Endothelial cell of umbilical vein (primary cell): Measurements from ENCODE around the gene CTDSPL. TPM values are rescaled to one million over a fixed set of nuclear protein-coding genes. Genes with fewer than 3 reads are reported as not detected.

Experiments used
- BruUV-seq: library from RNA; stranded (reverse); fragments of 400-500 nt; replicated peaks from 2 replicates; lab custom pipeline; 2021; lab: Mats Ljungman, UMichigan
- CTCF ChIA-PET: fragments of 300-600, 350-600 bp; sonication (Branson Sonifier 250); formaldehyde crosslinking; loops from one replicate; lab custom pipeline; 2021; ENCODE audit warnings: antibody characterized with exemption, inconsistent platforms; lab: Charles Lee
- POLR2A ChIA-PET: fragments of 300-600, 350-600 bp; sonication (Branson Sonifier 250); formaldehyde crosslinking; loops from one replicate; lab custom pipeline; 2021; ENCODE audit warnings: antibody characterized with exemption, inconsistent platforms; lab: Charles Lee
- DNase-seq: peaks from one replicate; pipeline ENCODE4 v3.0.0-alpha.2; 2011; ENCODE audit warnings: low read depth, low spot score
- FAIRE-seq: peaks from 2 replicates; lab custom pipeline; 2011; peaks lifted over from hg19 to GRCh38; lab: Jason Lieb, UNC
- H2AFZ ChIP-seq: 2 replicates; pipeline ENCODE4 v1.6.0; 2012; ENCODE audit warnings: low read depth, low read length, control low read depth, inconsistent platforms
- H3K27ac ChIP-seq: 2 replicates; pipeline ENCODE4 v1.5.1; 2011; ENCODE audit warnings: low read depth, mild to moderate bottlenecking, control low read depth, low read length, moderate library complexity; ENCODE audit not compliant: insufficient read depth
- H3K27me3 ChIP-seq, 2 experiments: 2 replicates each; pipeline versions ENCODE4 v1.6.0 to v1.6.1; 2011; ENCODE audit warnings: low read length in 2 of 2, mixed read lengths in 1 of 2; ENCODE audit not compliant: control insufficient read depth in 2 of 2, insufficient read depth in 2 of 2
- H3K36me3 ChIP-seq, 2 experiments: 2 replicates in 1 of 2; 3 replicates in 1 of 2; pipeline ENCODE4 v1.5.1; 2011; ENCODE audit warnings: low read length in 2 of 2, mild to moderate bottlenecking in 1 of 2, moderate library complexity in 1 of 2; ENCODE audit not compliant: control insufficient read depth in 2 of 2, insufficient read depth in 2 of 2; ENCODE audit errors: extremely low read depth in 1 of 2
- H3K4me1 ChIP-seq: 3 replicates; pipeline ENCODE4 v1.5.1; 2011; ENCODE audit warnings: mild to moderate bottlenecking, low read length; ENCODE audit not compliant: control insufficient read depth, insufficient read depth; ENCODE audit errors: extremely low read depth
- H3K4me2 ChIP-seq: 2 replicates; pipeline ENCODE4 v1.6.1; 2011; ENCODE audit warnings: low read length, control low read depth, mixed read lengths; ENCODE audit not compliant: insufficient read depth
- H3K4me3 ChIP-seq, 3 experiments: fragments of 200-600 bp in 1 of 3; sonication (generic), shearing (Covaris generic) in 1 of 3; replicated peaks in 1 of 3; 2 replicates each; pipeline ENCODE4 v1.5.1; 2011 to 2016; ENCODE audit warnings: control low read depth in 3 of 3, low read length in 3 of 3, mild to moderate bottlenecking in 2 of 3, inconsistent platforms in 1 of 3, low read depth in 1 of 3, moderate library complexity in 1 of 3; ENCODE audit not compliant: insufficient read depth in 1 of 3
- H3K79me2 ChIP-seq: 2 replicates; pipeline ENCODE4 v1.6.0; 2012; ENCODE audit warnings: low read length, inconsistent platforms; ENCODE audit not compliant: control insufficient read depth, insufficient read depth
- H3K9ac ChIP-seq: replicated peaks from 2 replicates; pipeline ENCODE3; 2011; ENCODE audit warnings: low read length, control low read depth; ENCODE audit not compliant: insufficient read depth; ENCODE audit errors: extremely low read depth
- H3K9me1 ChIP-seq: replicated peaks from 3 replicates; pipeline ENCODE4 v1.6.0; 2011; ENCODE audit warnings: mild to moderate bottlenecking, low read length; ENCODE audit not compliant: control insufficient read depth, insufficient read depth; ENCODE audit errors: extremely low read depth
- H3K9me3 ChIP-seq: replicated peaks from 2 replicates; pipeline ENCODE4 v1.5.1; 2012; ENCODE audit warnings: low read length, inconsistent platforms; ENCODE audit not compliant: control insufficient read depth, insufficient read depth
- H4K20me1 ChIP-seq: replicated peaks from 2 replicates; pipeline ENCODE3; 2011; ENCODE audit warnings: mild to moderate bottlenecking, low read length; ENCODE audit not compliant: control insufficient read depth, insufficient read depth; ENCODE audit errors: extremely low read depth
- CTCF ChIP-seq, 2 donors: IDR thresholded peaks; 1 replicate in 1 of 2; 2 replicates in 1 of 2; pipeline ENCODE4 v1.5.1; 2011; ENCODE audit warnings: low read length in 2 of 2, mild to moderate bottlenecking in 2 of 2, moderate library complexity in 2 of 2, control low read depth in 1 of 2, inconsistent platforms in 1 of 2, low read depth in 1 of 2; ENCODE audit not compliant: insufficient read depth in 1 of 2; ENCODE audit errors: extremely low read depth in 1 of 2
- EZH2 ChIP-seq: IDR thresholded peaks from 2 replicates; pipeline ENCODE4 v1.6.1; 2012; ENCODE audit warnings: borderline replicate concordance, low read depth, mild to moderate bottlenecking, moderate library complexity, low read length, inconsistent platforms; ENCODE audit not compliant: severe bottlenecking
- GATA2 ChIP-seq: IDR thresholded peaks from 2 replicates; pipeline ENCODE4 v1.7.0; 2011; ENCODE audit warnings: low read depth, mild to moderate bottlenecking, moderate library complexity, mixed read lengths, low read length; ENCODE audit not compliant: insufficient read length, insufficient read depth
- JUN ChIP-seq: IDR thresholded peaks from 2 replicates; pipeline ENCODE4 v1.6.1; 2011; ENCODE audit warnings: borderline replicate concordance, low read depth; ENCODE audit not compliant: insufficient read length, insufficient read depth
- MAX ChIP-seq: IDR thresholded peaks from 2 replicates; pipeline ENCODE4 v1.6.1; 2011; ENCODE audit not compliant: insufficient read depth, insufficient read length
- MYC ChIP-seq: IDR thresholded peaks from one replicate; pipeline ENCODE4 v1.6.1; 2011; ENCODE audit warnings: mild to moderate bottlenecking, low read depth, low read length
- POLR2A ChIP-seq: IDR thresholded peaks from 2 replicates; pipeline ENCODE4 v1.6.1; 2012; ENCODE audit warnings: low read depth, mild to moderate bottlenecking, control low read depth, low read length
- dilution Hi-C: fragments of 300-500 bp; cut with MboI; formaldehyde crosslinking; loops from one replicate; pipeline ENCODE4 v1.15.0; 2019; ENCODE audit warnings: low sequenced_read_pairs; ENCODE audit not compliant: extremely low pct_ligation_motif_present
- intact Hi-C: fragments of 100-400 bp; cut with micrococcal nuclease; formaldehyde crosslinking; loops from one replicate; pipeline ENCODE4 v1.10.0; 2022
- polyA plus RNA-seq, 4 experiments: library from polyadenylated mRNA; depleted of rRNA in 3 of 4; stranded (reverse) in 3 of 4; unstranded in 1 of 4; fragments of >200 nt; gene quantifications; 2 replicates each; pipeline versions ENCODE4 v1.2.1 to v1.2.3, GENCODE V29; 2011 to 2012; ENCODE audit warnings: missing spikeins in 1 of 4
- total RNA-seq: library from RNA; stranded (reverse); gene quantifications from 2 replicates; pipeline ENCODE4 v1.2.3, GENCODE V29; 2021

CTDSPL gene
- total and polyA plus RNA-seq, 2 donors (not counting 3 experiments of a cell fraction or from before 2014, with no cell fraction given): 30.1 to 43.2 TPM

DNA sequence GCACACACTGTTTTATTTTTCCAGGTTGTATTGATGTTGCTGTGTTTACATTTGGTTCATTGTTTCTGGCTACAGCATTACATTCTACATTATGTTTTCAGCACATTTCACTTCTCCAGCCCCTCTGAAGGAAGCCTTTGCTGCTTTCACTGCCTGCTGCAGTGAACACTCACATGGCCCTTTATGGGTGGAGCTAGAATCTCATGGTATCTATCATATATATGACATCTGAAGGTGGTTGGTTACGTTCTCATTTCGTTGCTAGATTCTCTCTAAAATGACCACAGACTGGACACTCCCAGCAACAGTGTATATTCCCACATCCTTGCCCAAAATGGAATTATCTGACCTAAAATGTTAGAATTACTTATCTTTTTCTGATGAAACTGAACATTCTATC, 35.2 kb upstream of the CTDSPL start:
- Histone ChIP-seq H3K4me1 (no peaks in the 10 kb centered on the region), H4K20me1 (no peaks in the 10 kb centered on the region), H3K79me2 (no peaks in the 10 kb centered on the region), H3K9me3 (no peaks in the 10 kb centered on the region), H2AFZ (no peak overlapping the region), H3K4me3 (no peak overlapping the region), H3K9ac (no peak overlapping the region), H3K27me3 (no peaks in the 10 kb centered on the region), H3K9me1 (no peaks in the 10 kb centered on the region), H3K36me3 (no peaks in the 10 kb centered on the region), H3K27ac (no peak overlapping the region), H3K4me2 (no peak overlapping the region)
- TF ChIP-seq MYC (no peak), EZH2 (no peak), MAX (no peak), POLR2A (no peak)
- BruUV-seq: no TSS peak
- DNase-seq (no peak), FAIRE-seq (no peak)
- CTCF ChIA-PET: interaction anchor here (1.0 kb wide), 1 partner anchor 9 kb away, joined by 3 read pairs; no protein-coding TSS in a partner anchor
- dilution Hi-C loops: no loop called here
- intact Hi-C loops: no loop called here
- POLR2A ChIA-PET: no interaction called here

- H4K20me1 ChIP-seq: no peaks in the 10 kb centered on the region
- H3K79me2 ChIP-seq: no peaks in the 10 kb centered on the region
- intact Hi-C loops (no loop called here), dilution Hi-C loops (no loop called here)
- no peak overlapping the region for H3K4me2 ChIP-seq
- CTCF ChIA-PET: interaction anchor here (1.0 kb wide), 1 partner anchor 9 kb away, joined by 3 read pairs; no protein-coding TSS in a partner anchor
- H2AFZ ChIP-seq: no peak overlapping the region
- H3K9me3 ChIP-seq: no peaks in the 10 kb centered on the region
- no peak overlapping the region for H3K27ac ChIP-seq
- TF ChIP-seq JUN (no peak), GATA2 (no peak), CTCF (IDR thresholded peaks at IDR 0.05; ENCODE audit: extremely low read depth in 1 of 2, insufficient read depth in 1 of 2, low read depth in 1 of 2, low read length in 2 of 2) (no peak), MAX (no peak)
- FAIRE-seq (no peak), DNase-seq (no peak)
- no TSS peak for BruUV-seq
- no peaks in the 10 kb centered on the region for H3K4me1 ChIP-seq
- no peaks in the 10 kb centered on the region for H3K27me3 ChIP-seq
- H3K4me3 ChIP-seq: no peak overlapping the region
- POLR2A ChIA-PET: no interaction called here
- no peak overlapping the region for H3K9ac ChIP-seq
- no peaks in the 10 kb centered on the region for H3K36me3 ChIP-seq
- H3K9me1 ChIP-seq: no peaks in the 10 kb centered on the region
Observed at GRCh38 chr3:37826933-37827332, 34.7 kb upstream of the CTDSPL start.
